A549 (cell line): ENCODE data around the gene ACVR1. TPM values are rescaled to one million over a fixed set of nuclear protein-coding genes. Genes with fewer than 3 reads are reported as not detected.

Source experiments
- ATAC-seq, 2 experiments: fragments of 200-7000 bp in 1 of 2; fragments of >200 bp in 1 of 2; cut with Nextera tagmentation in 1 of 2; cut with Tn5 transposase in 1 of 2; 3 replicates each; pipeline versions ENCODE4 v1.8.0 to v1.9.1; 2018 to 2020; ENCODE audit warnings: mild to moderate bottlenecking in 1 of 2, moderate library complexity in 1 of 2
- CTCF ChIA-PET: fragments of 300-600 bp; sonication (Branson Sonifier 250); formaldehyde crosslinking; extraction: SDS; loops from one replicate; lab custom pipeline; 2021; ENCODE audit warnings: antibody characterized with exemption, inconsistent platforms; lab: Yijun Ruan, JAX
- POLR2A ChIA-PET: fragments of 350-600 bp; formaldehyde crosslinking; extraction: SDS; loops from one replicate; lab custom pipeline; 2021; ENCODE audit warnings: antibody characterized with exemption, inconsistent platforms; lab: Yijun Ruan, JAX
- DNase-seq, 2 experiments: peaks; one replicate each; pipeline versions ENCODE4 v3.0.0 to v3.0.0-alpha.2; 2011 to 2016; ENCODE audit warnings: low read depth in 1 of 2, low spot score in 1 of 2
- FAIRE-seq: peaks from 2 replicates; lab custom pipeline; 2011; peaks lifted over from hg19 to GRCh38; lab: Jason Lieb, UNC
- H3K27ac ChIP-seq, 2 experiments: fragments of >200 bp; sonication (Bioruptor Twin); formaldehyde crosslinking; 3 replicates each; pipeline ENCODE4 v1.5.1; 2016 to 2017
- H3K4me1 ChIP-seq: fragments of >200 bp; sonication (Bioruptor Twin); formaldehyde crosslinking; 3 replicates; pipeline ENCODE4 v1.6.1; 2016
- H3K4me2 ChIP-seq: fragments of >200 bp; sonication (Bioruptor Twin); formaldehyde crosslinking; 3 replicates; pipeline ENCODE4 v1.6.1; 2016
- H3K4me3 ChIP-seq: fragments of >200 bp; sonication (Bioruptor Twin); formaldehyde crosslinking; 3 replicates; pipeline ENCODE4 v1.5.1; 2016
- H3K9me3 ChIP-seq: fragments of >200 bp; sonication (Bioruptor Twin); formaldehyde crosslinking; 3 replicates; pipeline ENCODE4 v1.6.1; 2016
- BHLHE40 ChIP-seq: IDR thresholded peaks from 2 replicates; pipeline ENCODE4 v1.6.1; 2012; ENCODE audit warnings: low read depth, low read length, inconsistent platforms
- CBX8 ChIP-seq: fragments of 200-600 bp; sonication (generic); IDR thresholded peaks from 2 replicates; pipeline ENCODE4 v1.6.1; 2016
- CHD2 ChIP-seq: fragments of 150-350 bp; IDR thresholded peaks from 2 replicates; pipeline ENCODE4 v1.6.1; 2014; ENCODE audit warnings: low read length; ENCODE audit not compliant: partially characterized antibody
- EP300 ChIP-seq, 2 experiments: fragments of >200 bp; sonication (Bioruptor Twin); formaldehyde crosslinking; IDR thresholded peaks; 2 replicates in 1 of 2; 3 replicates in 1 of 2; pipeline ENCODE4 v1.6.1; 2016 to 2017
- FOSB ChIP-seq: fragments of 250-450 bp; sonication (Bioruptor Pico); IDR thresholded peaks from 2 replicates; pipeline ENCODE4 v1.5.0; 2020; ENCODE audit warnings: mild to moderate bottlenecking, moderate library complexity
- HDAC2 ChIP-seq: fragments of 200-600 bp; sonication (generic); IDR thresholded peaks from 2 replicates; pipeline ENCODE4 v1.6.1; 2016
- JUNB ChIP-seq: fragments of >200 bp; sonication (Bioruptor Twin); formaldehyde crosslinking; IDR thresholded peaks from 2 replicates; pipeline ENCODE4 v1.6.1; 2016
- KDM1A ChIP-seq: fragments of 200-600 bp; sonication (generic); IDR thresholded peaks from 2 replicates; pipeline ENCODE4 v1.6.1; 2016; ENCODE audit warnings: low read depth, mild to moderate bottlenecking
- NR3C1 ChIP-seq: fragments of >200 bp; sonication (Bioruptor Twin); formaldehyde crosslinking; IDR thresholded peaks from 3 replicates; pipeline ENCODE4 v1.6.1; 2017
- PBX3 ChIP-seq: IDR thresholded peaks from 2 replicates; pipeline ENCODE4 v1.6.1; 2012
- POLR2AphosphoS2 ChIP-seq: conservative IDR thresholded peaks from 2 replicates; pipeline ENCODE4 v1.6.1; 2012; ENCODE audit warnings: low read length, improper control_type of control experiment, inconsistent platforms
- RAD21 ChIP-seq, 2 experiments: fragments of >200 bp in 1 of 2; sonication (Bioruptor Twin) in 1 of 2; formaldehyde crosslinking in 1 of 2; IDR thresholded peaks in 1 of 2; conservative IDR thresholded peaks in 1 of 2; 2 replicates in 1 of 2; 3 replicates in 1 of 2; pipeline ENCODE4 v1.6.1; 2012 to 2018; ENCODE audit warnings: inconsistent platforms in 1 of 2
- REST ChIP-seq: fragments of 200-600 bp; sonication (generic); IDR thresholded peaks from 2 replicates; pipeline ENCODE4 v1.6.1; 2016; ENCODE audit warnings: antibody characterized with exemption, mild to moderate bottlenecking, moderate library complexity
- RNF2 ChIP-seq: fragments of 200-600 bp; sonication (generic); IDR thresholded peaks from 2 replicates; pipeline ENCODE4 v1.6.1; 2016; ENCODE audit warnings: low read depth, mild to moderate bottlenecking, antibody characterized with exemption, moderate library complexity, borderline replicate concordance
- SMC3 ChIP-seq: fragments of >200 bp; sonication (Bioruptor Twin); formaldehyde crosslinking; IDR thresholded peaks from 3 replicates; pipeline ENCODE4 v1.6.1; 2018; ENCODE audit warnings: inconsistent platforms
- SREBF2 ChIP-seq: fragments of 450-650 bp; IDR thresholded peaks from 2 replicates; pipeline ENCODE4 v1.6.1; 2014; ENCODE audit warnings: mild to moderate bottlenecking, moderate library complexity
- ZFP36 ChIP-seq: fragments of 450-650 bp; IDR thresholded peaks from 2 replicates; pipeline ENCODE4 v1.6.1; 2014; ENCODE audit warnings: borderline replicate concordance; ENCODE audit not compliant: partially characterized antibody
- ZNF302 ChIP-seq: fragments of 250-450 bp; sonication (Bioruptor Pico); IDR thresholded peaks from 2 replicates; pipeline ENCODE4 v1.9.0; 2021; ENCODE audit warnings: inconsistent platforms, mild to moderate bottlenecking, moderate library complexity
- ZSCAN20 ChIP-seq: fragments of 250-450 bp; sonication (Bioruptor Pico); IDR thresholded peaks from 2 replicates; pipeline ENCODE4 v1.8.0; 2022; ENCODE audit warnings: mild to moderate bottlenecking, moderate library complexity
- WGBS: methylation state at CpG from one replicate; pipeline ENCODE4 v1.1.6; 2017; ENCODE audit errors: missing lambda C conversion rate; 5-methylcytosine and 5-hydroxymethylcytosine counted together
- polyA plus RNA-seq, 4 experiments: library from polyadenylated mRNA; depleted of rRNA in 3 of 4; stranded (reverse); fragments of >200 nt; fragmentation: RNase III in 1 of 4; extraction: RNeasy Plus Mini Kit Qiagen cat#74134 plus additional on column Dnase treatment in 1 of 4; gene quantifications; 2 replicates in 3 of 4; 3 replicates in 1 of 4; pipeline ENCODE4 v1.2.3, GENCODE V29; 2011 to 2017
- TF ChIP-seq, protein P1 (sequence below): IDR thresholded peaks from 2 replicates; pipeline ENCODE4 v1.6.1; 2012; ENCODE audit warnings: low read depth, borderline replicate concordance
- TF ChIP-seq, protein P2 (sequence below): fragments of 250-450 bp; sonication (Bioruptor Pico); IDR thresholded peaks from 2 replicates; pipeline ENCODE4 v1.5.0; 2020; ENCODE audit warnings: low read depth, mild to moderate bottlenecking, moderate library complexity

Gene ACVR1
- polyA plus RNA-seq, 2 of the 4 experiments (the other 2 are of a cell fraction) = 14.6 to 21.6 TPM

- no peak for TF ChIP-seq REST
- no peak for TF ChIP-seq FOSB
- TF ChIP-seq EP300 (IDR thresholded peaks at IDR 0.05) = no peak
- no peak for TF ChIP-seq PBX3
These were observed 66.9 kb downstream of the ACVR1 start (continued) for GRCh38 chr2:157809212-157809611.

- ChIA-PET CTCF (no interaction called here), POLR2A (no interaction called here)
- ATAC-seq = no peak
- Histone ChIP-seq H3K4me3 (no peak overlapping the region), H3K4me1 (no peaks in the 10 kb centered on the region), H3K9me3 (no peaks in the 10 kb centered on the region), H3K4me2 (no peak overlapping the region), H3K27ac (no peak overlapping the region)
- no peak for DNase-seq
- 92% methylated on average over 3 of the region's 3 CpGs for WGBS
- no peak for FAIRE-seq
- TF ChIP-seq, protein P1, sequence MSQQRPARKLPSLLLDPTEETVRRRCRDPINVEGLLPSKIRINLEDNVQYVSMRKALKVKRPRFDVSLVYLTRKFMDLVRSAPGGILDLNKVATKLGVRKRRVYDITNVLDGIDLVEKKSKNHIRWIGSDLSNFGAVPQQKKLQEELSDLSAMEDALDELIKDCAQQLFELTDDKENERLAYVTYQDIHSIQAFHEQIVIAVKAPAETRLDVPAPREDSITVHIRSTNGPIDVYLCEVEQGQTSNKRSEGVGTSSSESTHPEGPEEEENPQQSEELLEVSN = no peak
- TF ChIP-seq SMC3 = no peak
- TF ChIP-seq, all 56 proteins: peak for 0
These were observed 67.7 kb downstream of the ACVR1 start for GRCh38 chr2:157808421-157808820.

GRCh38 chr2:157806426-157807077 lies 69.6 kb downstream of the ACVR1 start:
- POLR2A ChIA-PET = no interaction called here
- ATAC-seq = no peak

GRCh38 chr2:157805519-157805918 lies 70.6 kb downstream of the ACVR1 start:
- no peak for ATAC-seq
- CTCF ChIA-PET = interaction anchor here (1.5 kb wide), 1 partner anchor 71 kb away, joined by 3 read pairs; the partner anchor contains the start of gene ACVR1
- Histone ChIP-seq H3K4me2 (no peak overlapping the region), H3K4me1 (no peaks in the 10 kb centered on the region), H3K9me3 (no peaks in the 10 kb centered on the region), H3K4me3 (no peak overlapping the region), H3K27ac (no peak overlapping the region)
- DNase-seq = no peak
- over 99% methylated on average over 3 of the region's 3 CpGs for WGBS
- POLR2A ChIA-PET = no interaction called here
- FAIRE-seq = no peak
- TF ChIP-seq POLR2AphosphoS2 = no peak
- TF ChIP-seq RAD21 (conservative IDR thresholded peaks at IDR 0.05 in 1 of 2, IDR thresholded peaks at IDR 0.05 in 1 of 2) = no peak
- TF ChIP-seq CBX8 = no peak

More at GRCh38 chr2:157806426-157807077, 69.6 kb downstream of the ACVR1 start:
- H3K9me3 ChIP-seq = no peaks in the 10 kb centered on the region
- CTCF ChIA-PET = interaction anchor here (0.5 to 0.7 kb wide), 2 partner anchors 30 to 1342 kb away, joined by 3 read pairs; no protein-coding TSS in a partner anchor
- H3K4me2 ChIP-seq = no peak overlapping the region
- no peak for TF ChIP-seq JUNB
- TF ChIP-seq ZSCAN20 = no peak
- no peak for TF ChIP-seq CHD2
- TF ChIP-seq EP300 (IDR thresholded peaks at IDR 0.05) = no peak
- TF ChIP-seq NR3C1 = no peak
- TF ChIP-seq BHLHE40 = no peak
- TF ChIP-seq ZNF302 (CRISPR knock-in tag) = no peak
- TF ChIP-seq KDM1A = no peak
- no peak for TF ChIP-seq SREBF2
- no peak for TF ChIP-seq HDAC2
- no peak for TF ChIP-seq RNF2
- TF ChIP-seq, protein P2, sequence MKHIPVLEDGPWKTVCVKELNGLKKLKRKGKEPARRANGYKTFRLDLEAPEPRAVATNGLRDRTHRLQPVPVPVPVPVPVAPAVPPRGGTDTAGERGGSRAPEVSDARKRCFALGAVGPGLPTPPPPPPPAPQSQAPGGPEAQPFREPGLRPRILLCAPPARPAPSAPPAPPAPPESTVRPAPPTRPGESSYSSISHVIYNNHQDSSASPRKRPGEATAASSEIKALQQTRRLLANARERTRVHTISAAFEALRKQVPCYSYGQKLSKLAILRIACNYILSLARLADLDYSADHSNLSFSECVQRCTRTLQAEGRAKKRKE = no peak
- TF ChIP-seq ZFP36 = no peak
- DNase-seq (no peak), FAIRE-seq (no peak)
- H3K27ac ChIP-seq = no peak overlapping the region
- H3K4me3 ChIP-seq = no peak overlapping the region
- H3K4me1 ChIP-seq = no peaks in the 10 kb centered on the region
- 75% methylated on average over 7 of the region's 7 CpGs for WGBS
